Fibroblast of skin of right biceps (primary cell): ENCODE results near the gene HYAL2.
A peak's percentile ranks its signal among the peaks of the same experiment; 100 is the strongest.
"Not testable (repeated sequence)": the region's sequence is repeated elsewhere in the genome, so short reads cannot be mapped to it uniquely, and the experiment has no call there.

ENCODE experiments used
- DNase-seq: peaks from one replicate; pipeline ENCODE4 v3.0.0-alpha.2; 2013

The HYAL2 gene

GRCh38 chr3:50327943-50328691 is 5.6 kb upstream of the HYAL2 start, which contains the start of gene TUSC2:
Gene TUSC2 (minus strand): TSS chr3:50328223. CDS start chr3:50328099, 124 bp downstream.
- peak; percentile 94 for DNase-seq

- DNase-seq, result no peak
These were observed 4.6 kb upstream of the HYAL2 start for GRCh38 chr3:50327129-50327528.

- DNase-seq, result no peak
These were observed 3.6 kb upstream of the HYAL2 start for GRCh38 chr3:50326182-50326541.

GRCh38 chr3:50325497-50326181 is 3.1 kb upstream of the HYAL2 start:
- DNase-seq, result no peak

GRCh38 chr3:50325113-50325480 is 2.6 kb upstream of the HYAL2 start:
- DNase-seq, result no peak

GRCh38 chr3:50324351-50325112 is 2.0 kb upstream of the HYAL2 start:
- peak; percentile 64 for DNase-seq

GRCh38 chr3:50323614-50324199 is 1.2 kb upstream of the HYAL2 start:
- DNase-seq, result no peak

- DNase-seq, result no peak
These were observed 601 bp upstream of the HYAL2 start for GRCh38 chr3:50323092-50323600.

GRCh38 chr3:50322115-50322385 is 495 bp downstream of the HYAL2 start:
- no peak for DNase-seq

GRCh38 chr3:50321336-50322114 is 1.0 kb downstream of the HYAL2 start:
- DNase-seq, result peak; percentile 91

- peak; percentile 77 for DNase-seq
These were observed 1.7 kb downstream of the HYAL2 start for GRCh38 chr3:50320853-50321335.

GRCh38 chr3:50319894-50320625 is 2.5 kb downstream of the HYAL2 start:
- no peak for DNase-seq

GRCh38 chr3:50319181-50319893 is 3.2 kb downstream of the HYAL2 start:
- no peak for DNase-seq

GRCh38 chr3:50318615-50319014 is 3.9 kb downstream of the HYAL2 start:
- no peak for DNase-seq

- no peak for DNase-seq
These were observed 4.4 kb downstream of the HYAL2 start for GRCh38 chr3:50318163-50318562.

- no peak for DNase-seq
These were observed 5.2 kb downstream of the HYAL2 start for GRCh38 chr3:50317300-50317699.

GRCh38 chr3:50316657-50317242 is 5.8 kb downstream of the HYAL2 start:
- no peak for DNase-seq

GRCh38 chr3:50314816-50315215 is 7.7 kb downstream of the HYAL2 start:
- DNase-seq, result no peak

GRCh38 chr3:50314342-50314741 is 8.2 kb downstream of the HYAL2 start:
- no peak for DNase-seq

- not testable (repeated sequence) for DNase-seq
These were observed 10.5 kb downstream of the HYAL2 start for GRCh38 chr3:50312041-50312440.

GRCh38 chr3:50304601-50305000 is 17.9 kb downstream of the HYAL2 start:
- DNase-seq, result no peak
